Activated naive CD8-positive, alpha-beta T cell treated with anti-CD3 and anti-CD28 coated beads, Interleukin-2, amount 50 U/mL, for 24 hours (primary cell): ENCODE results near the gene SIM2.

ENCODE experiments used
- ATAC-seq: fragments of 150-1000 bp; cut with Tn5 transposase; one replicate; pipeline ENCODE4 v1.10.0; 2021
- DNase-seq: peaks from one replicate; pipeline ENCODE4 v3.0.0; 2021
- H3K27ac Mint-ChIP-seq: one replicate; pipeline ENCODE4 v1.8.0; 2021; ENCODE audit warnings: mild to moderate bottlenecking, mixed read lengths
- H3K27me3 Mint-ChIP-seq: one replicate; pipeline ENCODE4 v1.8.0; 2021; ENCODE audit warnings: mixed read lengths
- H3K36me3 Mint-ChIP-seq: one replicate; pipeline ENCODE4 v1.8.0; 2021; ENCODE audit warnings: low read depth, mixed read lengths
- H3K4me1 Mint-ChIP-seq: one replicate; pipeline ENCODE4 v1.8.0; 2021; ENCODE audit warnings: mixed read lengths
- H3K4me3 Mint-ChIP-seq: one replicate; pipeline ENCODE4 v1.8.0; 2021; ENCODE audit warnings: mild to moderate bottlenecking, moderate library complexity, mixed read lengths
- H3K9me3 Mint-ChIP-seq: one replicate; pipeline ENCODE4 v1.8.0; 2021; ENCODE audit warnings: mixed read lengths

The SIM2 gene

DNA sequence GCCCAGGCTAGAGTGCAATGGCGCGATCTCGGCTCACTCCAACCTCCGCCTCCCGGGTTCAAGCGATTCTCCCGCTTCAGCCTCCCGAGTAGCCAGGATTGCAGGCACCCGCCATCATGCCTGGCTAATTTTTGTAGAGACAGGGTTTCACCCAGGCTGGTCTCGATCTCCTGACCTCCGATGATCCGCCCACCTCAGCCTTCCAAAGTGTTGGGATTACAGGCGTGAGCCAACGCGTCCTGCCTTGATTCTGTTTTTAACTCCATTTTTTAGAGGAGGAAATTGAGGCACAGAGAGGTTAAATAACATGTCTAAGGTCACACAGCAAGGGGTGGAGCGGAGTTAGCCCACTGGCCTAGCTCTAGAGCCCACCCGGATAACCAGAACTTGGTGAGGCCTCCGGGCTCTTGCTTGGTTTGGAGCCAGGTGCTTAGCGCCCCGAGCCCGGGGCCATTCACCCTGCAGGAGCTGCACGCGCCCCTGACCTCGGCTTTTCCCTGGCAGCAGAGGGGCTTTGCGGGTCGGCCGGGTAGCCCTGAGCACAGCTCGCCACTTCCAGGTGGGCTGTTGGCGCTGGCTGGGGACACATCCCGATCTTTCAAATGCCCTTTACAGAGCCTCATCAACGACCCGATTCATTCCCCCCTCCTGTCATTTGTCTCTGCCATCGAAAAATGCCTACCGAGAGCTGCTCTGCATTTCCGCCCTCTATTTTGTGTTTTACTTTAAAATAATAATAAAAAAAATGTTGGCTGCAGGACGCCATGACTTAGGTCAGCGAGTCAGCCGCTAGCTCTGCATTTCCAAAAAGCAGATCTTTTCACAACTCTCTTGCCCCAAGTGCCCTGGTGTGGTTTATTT lies 11.2 kb downstream of the SIM2 start:
- Mint-ChIP-seq H3K27ac (no peak overlapping the region), H3K27me3 (peaks cover 86% of the 10 kb centered on the region), H3K9me3 (no peaks in the 10 kb centered on the region), H3K36me3 (no peaks in the 10 kb centered on the region), H3K4me1 (peaks cover 34% of the 10 kb centered on the region), H3K4me3 (no peak overlapping the region)
- no peak for DNase-seq
- ATAC-seq: no peak

DNA sequence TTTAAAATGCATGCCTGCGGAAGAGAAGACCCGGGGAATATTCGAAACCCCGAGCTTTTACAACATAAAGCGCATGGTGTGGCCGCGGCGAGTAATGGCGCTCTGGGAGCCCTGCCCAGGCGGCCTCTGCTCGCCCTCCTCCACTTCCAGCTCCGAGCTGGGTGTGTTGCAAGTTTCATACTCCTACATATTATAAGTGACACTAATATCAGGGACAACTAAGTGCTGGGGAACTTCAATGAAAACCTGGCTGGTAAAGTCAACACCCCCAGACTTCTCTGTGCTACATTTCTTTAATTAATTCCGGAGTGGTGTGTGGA lies 11.8 kb downstream of the SIM2 start:
- peaks cover 81% of the 10 kb centered on the region for H3K27me3 Mint-ChIP-seq
- H3K4me1 Mint-ChIP-seq: peaks cover 30% of the 10 kb centered on the region
- H3K27ac Mint-ChIP-seq: no peak overlapping the region
- H3K9me3 Mint-ChIP-seq: no peaks in the 10 kb centered on the region
- ATAC-seq (no peak), DNase-seq (no peak)
- H3K4me3 Mint-ChIP-seq: no peak overlapping the region
- no peaks in the 10 kb centered on the region for H3K36me3 Mint-ChIP-seq

DNA sequence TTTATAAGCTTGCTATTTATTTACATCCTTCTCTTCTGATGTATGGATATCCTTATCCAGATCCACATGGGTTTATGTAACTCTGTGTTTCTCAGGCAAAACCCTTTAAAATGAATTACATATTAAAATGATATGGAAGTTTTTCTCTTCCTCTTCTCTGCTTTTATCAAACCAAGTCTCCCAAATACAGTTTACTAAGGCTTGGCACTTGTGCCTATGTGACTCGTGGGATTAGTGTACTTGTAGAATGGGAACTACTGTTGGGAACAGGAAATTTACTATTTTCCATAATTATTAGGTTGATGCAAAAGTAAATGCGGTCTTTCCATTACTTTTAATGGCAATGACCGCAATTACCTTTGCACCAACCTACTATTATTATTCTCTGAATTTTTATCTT lies 14.8 kb downstream of the SIM2 start:
- ATAC-seq (no peak), DNase-seq (no peak)
- H3K27ac Mint-ChIP-seq: no peak overlapping the region
- H3K9me3 Mint-ChIP-seq: no peaks in the 10 kb centered on the region
- no peaks in the 10 kb centered on the region for H3K36me3 Mint-ChIP-seq
- H3K27me3 Mint-ChIP-seq: peaks cover 71% of the 10 kb centered on the region
- peaks cover 6% of the 10 kb centered on the region for H3K4me1 Mint-ChIP-seq
- H3K4me3 Mint-ChIP-seq: no peak overlapping the region

DNA sequence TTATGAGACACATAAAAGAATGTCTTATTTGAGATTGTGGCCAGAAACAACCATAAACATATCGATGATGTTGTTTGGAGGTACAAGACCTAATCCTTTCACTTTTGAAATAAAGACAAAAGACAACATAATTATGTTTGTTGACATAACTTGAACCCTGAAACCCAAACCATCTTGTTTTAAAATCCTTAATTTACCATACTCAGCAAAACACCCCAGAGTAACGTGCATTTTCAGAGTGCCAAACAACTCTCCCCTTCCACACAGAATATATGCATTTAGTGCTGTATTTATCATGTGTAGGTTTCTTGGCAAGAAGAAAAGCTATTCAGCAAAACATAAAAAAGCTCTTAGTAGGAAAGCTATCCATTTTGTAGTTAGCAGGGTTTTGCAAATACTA lies 17.5 kb downstream of the SIM2 start:
- Mint-ChIP-seq H3K4me3 (no peak overlapping the region), H3K4me1 (no peaks in the 10 kb centered on the region), H3K9me3 (no peaks in the 10 kb centered on the region), H3K36me3 (no peaks in the 10 kb centered on the region), H3K27ac (no peak overlapping the region), H3K27me3 (peaks cover 66% of the 10 kb centered on the region)
- ATAC-seq (no peak), DNase-seq (no peak)

DNA sequence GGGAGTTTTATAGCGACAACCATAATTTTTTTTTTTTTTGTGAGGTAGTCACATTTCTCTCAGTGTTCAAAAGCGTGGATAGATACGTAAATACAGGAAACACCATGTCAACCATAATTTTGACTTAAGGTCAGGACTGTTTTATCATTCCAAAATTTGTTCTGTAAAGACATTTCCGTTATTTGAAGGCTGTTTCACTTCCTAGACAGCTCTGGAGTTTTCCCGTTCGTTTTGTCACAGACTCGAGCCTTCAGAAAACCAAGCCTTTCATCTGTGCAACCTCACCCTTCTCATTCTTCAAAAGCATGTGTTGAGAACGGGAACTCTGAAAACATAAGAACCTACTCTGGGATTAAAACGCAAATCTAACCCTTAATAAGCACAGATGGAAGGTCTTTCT lies 17.9 kb downstream of the SIM2 start:
- Mint-ChIP-seq H3K36me3 (no peaks in the 10 kb centered on the region), H3K4me3 (no peak overlapping the region), H3K4me1 (no peaks in the 10 kb centered on the region), H3K27ac (no peak overlapping the region), H3K27me3 (peaks cover 62% of the 10 kb centered on the region), H3K9me3 (no peaks in the 10 kb centered on the region)
- ATAC-seq: no peak
- DNase-seq: no peak

DNA sequence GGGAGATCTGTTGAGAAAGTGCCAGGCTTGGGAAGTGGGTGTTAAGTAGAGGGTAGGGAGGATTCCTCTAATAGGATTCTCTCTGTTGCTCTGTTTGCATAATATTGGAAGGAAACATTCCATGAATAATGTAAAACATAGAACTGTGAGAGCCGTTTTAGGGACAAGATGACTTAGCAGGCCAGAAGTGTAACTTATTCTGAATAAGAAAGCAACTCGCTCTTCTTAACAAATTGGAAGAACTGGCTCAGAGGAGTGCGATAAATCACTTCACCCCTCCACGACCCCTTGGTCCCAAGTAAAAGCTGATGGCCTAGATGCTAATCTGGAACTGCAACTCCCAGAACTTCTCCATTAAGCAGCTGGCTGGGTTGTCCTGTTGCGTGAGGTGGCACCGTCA lies 19.1 kb downstream of the SIM2 start:
- Mint-ChIP-seq H3K27me3 (peaks cover 55% of the 10 kb centered on the region), H3K27ac (no peak overlapping the region), H3K9me3 (no peaks in the 10 kb centered on the region), H3K4me3 (no peak overlapping the region), H3K36me3 (no peaks in the 10 kb centered on the region), H3K4me1 (no peaks in the 10 kb centered on the region)
- ATAC-seq (no peak), DNase-seq (no peak)

DNA sequence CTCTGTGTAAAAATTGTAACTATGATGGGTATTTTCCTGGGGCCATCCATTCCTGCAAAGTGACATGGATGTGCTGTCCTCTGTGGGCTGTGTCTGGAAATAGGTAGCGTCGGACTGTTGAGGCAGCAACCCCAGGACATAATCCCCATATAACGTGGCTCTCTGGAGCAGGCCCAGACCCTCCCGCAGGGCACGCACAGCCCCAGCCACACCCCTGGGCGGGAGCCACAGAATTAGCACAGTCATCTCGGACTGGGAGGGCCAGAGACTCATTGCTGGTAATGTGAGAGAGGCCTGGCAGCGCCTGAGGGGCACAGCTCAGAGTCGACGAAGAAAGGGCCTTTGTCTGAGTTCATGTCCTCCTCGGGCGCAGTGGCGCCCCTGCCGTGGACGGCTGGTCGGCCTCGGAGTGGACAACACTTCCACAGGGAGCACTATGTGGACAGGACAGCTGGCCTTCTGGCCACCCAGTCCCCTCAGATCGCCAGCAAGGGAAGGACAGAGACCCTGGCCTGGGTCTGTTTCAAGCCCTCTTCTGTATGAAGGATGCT lies 20.1 kb downstream of the SIM2 start:
- no peak overlapping the region for H3K27ac Mint-ChIP-seq
- ATAC-seq (no peak), DNase-seq (no peak)
- H3K36me3 Mint-ChIP-seq: no peaks in the 10 kb centered on the region
- H3K4me1 Mint-ChIP-seq: no peaks in the 10 kb centered on the region
- no peaks in the 10 kb centered on the region for H3K9me3 Mint-ChIP-seq
- no peak overlapping the region for H3K4me3 Mint-ChIP-seq
- peaks cover 47% of the 10 kb centered on the region for H3K27me3 Mint-ChIP-seq

DNA sequence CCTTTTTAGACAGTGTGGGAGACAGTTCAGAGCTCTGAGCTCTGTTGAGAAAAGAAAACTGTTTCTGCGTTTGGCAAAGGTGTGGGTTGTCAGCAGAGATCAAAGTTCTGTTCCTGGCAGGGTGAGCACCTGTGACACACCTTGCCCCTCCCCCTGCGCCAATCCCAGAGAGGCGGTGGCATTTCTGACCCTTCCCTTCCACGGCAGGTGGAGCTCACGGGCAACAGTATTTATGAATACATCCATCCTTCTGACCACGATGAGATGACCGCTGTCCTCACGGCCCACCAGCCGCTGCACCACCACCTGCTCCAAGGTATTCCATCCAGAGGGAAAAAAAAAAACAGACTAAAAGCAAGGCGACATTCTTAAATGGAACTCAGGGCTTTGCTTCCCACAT lies 20.7 kb downstream of the SIM2 start:
- no peaks in the 10 kb centered on the region for H3K9me3 Mint-ChIP-seq
- no peak for DNase-seq
- H3K27ac Mint-ChIP-seq: no peak overlapping the region
- ATAC-seq: no peak
- peaks cover 43% of the 10 kb centered on the region for H3K27me3 Mint-ChIP-seq
- no peak overlapping the region for H3K4me3 Mint-ChIP-seq
- H3K4me1 Mint-ChIP-seq: no peaks in the 10 kb centered on the region
- no peaks in the 10 kb centered on the region for H3K36me3 Mint-ChIP-seq

DNA sequence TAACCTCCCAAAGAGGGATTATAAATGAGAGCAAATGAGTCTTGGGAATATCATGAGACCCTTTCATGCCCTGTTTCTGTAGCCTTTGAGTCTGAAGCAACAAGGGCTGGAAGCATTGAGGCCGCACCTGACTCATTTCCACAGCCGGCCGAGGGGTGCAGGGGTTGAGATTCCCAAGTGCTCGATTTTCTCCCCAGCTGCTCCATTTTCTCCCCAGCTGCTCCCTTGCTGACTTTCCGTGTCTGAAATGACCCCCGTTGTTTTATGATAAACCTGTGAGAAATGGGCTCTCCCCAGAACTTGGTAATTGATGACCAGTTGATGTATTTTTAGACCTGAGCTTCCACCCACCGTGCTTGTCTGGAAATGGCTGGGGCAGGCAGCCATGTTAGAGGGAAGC lies 22.9 kb downstream of the SIM2 start:
- DNase-seq (no peak), ATAC-seq (no peak)
- no peak overlapping the region for H3K27ac Mint-ChIP-seq
- H3K27me3 Mint-ChIP-seq: peaks cover 27% of the 10 kb centered on the region
- no peak overlapping the region for H3K4me3 Mint-ChIP-seq
- no peaks in the 10 kb centered on the region for H3K9me3 Mint-ChIP-seq
- H3K4me1 Mint-ChIP-seq: no peaks in the 10 kb centered on the region
- H3K36me3 Mint-ChIP-seq: no peaks in the 10 kb centered on the region

DNA sequence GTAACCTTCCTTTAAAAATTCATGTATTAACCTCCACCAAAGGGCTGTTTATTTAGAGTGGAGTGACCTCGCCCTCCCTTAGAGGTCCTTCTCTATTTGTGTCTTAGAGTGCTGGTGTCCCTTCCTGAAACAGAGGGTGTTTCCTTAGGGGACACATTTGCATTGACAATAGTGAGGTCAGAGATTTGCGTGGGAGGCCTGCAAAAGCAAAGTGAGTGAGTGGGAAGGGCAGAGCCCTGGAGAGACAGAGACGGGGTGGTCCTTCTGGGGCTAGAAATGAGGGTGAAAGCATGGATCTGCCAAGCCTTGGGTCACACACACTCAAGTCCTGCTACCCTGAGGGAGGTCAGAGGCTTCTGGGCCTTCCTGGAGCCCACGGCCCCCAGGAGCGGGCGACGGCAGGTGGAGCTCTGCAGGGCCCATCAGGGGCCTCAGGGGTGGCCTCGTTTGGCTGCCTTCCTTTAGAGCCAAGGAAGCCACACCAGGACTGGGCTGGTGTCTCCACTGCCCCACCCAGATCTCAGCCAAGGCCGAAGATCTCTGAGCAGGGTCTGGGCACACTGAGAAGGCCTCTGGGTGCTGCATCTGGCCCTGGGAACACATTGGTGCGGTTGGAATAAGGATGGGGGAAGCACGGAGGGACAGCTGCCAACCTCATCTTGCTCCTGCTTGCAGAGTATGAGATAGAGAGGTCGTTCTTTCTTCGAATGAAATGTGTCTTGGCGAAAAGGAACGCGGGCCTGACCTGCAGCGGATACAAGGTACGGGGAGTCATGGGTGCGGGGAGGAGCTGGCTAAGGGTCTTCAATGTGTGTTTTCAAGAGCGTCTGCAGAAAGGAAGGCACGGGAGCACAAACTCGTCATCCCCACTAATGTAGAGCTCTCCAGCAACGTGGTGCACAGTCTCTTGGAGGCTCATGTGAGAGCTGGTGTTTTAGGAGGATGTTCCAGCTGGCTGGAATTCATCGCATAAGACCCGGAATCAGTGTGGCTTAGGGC lies 23.8 kb downstream of the SIM2 start:
- no peak for DNase-seq
- Mint-ChIP-seq H3K27me3 (peaks cover 24% of the 10 kb centered on the region), H3K9me3 (no peaks in the 10 kb centered on the region), H3K36me3 (no peaks in the 10 kb centered on the region), H3K4me3 (no peak overlapping the region), H3K27ac (no peak overlapping the region), H3K4me1 (no peaks in the 10 kb centered on the region)
- no peak for ATAC-seq

DNA sequence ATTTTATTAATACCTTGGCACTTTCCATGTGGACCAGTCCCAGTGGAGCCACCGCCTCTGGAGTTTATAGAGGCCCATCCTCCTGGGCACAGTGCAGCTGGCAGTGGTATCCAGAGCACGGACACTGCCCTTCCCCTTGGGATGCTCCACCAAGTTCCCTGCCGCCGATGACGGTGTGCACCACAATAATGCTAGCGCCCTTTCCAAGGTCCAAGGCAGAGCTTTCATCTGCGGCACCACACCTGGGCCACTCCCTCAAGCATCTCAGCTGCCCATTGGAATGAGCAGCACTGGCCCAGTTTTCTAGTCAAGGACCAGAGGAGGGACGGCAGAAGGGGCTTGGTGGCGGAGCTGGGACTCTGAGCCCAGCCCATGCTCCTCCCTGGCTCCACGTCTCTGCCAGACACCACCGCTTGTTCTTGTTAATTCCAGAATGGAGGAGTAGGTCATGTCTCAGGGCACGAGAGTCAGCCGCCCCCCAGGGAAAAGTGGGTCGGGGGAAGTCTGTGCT lies 24.5 kb downstream of the SIM2 start:
- DNase-seq: no peak
- H3K27ac Mint-ChIP-seq: no peak overlapping the region
- no peaks in the 10 kb centered on the region for H3K36me3 Mint-ChIP-seq
- H3K27me3 Mint-ChIP-seq: peaks cover 23% of the 10 kb centered on the region
- ATAC-seq: no peak
- no peaks in the 10 kb centered on the region for H3K9me3 Mint-ChIP-seq
- no peaks in the 10 kb centered on the region for H3K4me1 Mint-ChIP-seq
- H3K4me3 Mint-ChIP-seq: no peak overlapping the region

DNA sequence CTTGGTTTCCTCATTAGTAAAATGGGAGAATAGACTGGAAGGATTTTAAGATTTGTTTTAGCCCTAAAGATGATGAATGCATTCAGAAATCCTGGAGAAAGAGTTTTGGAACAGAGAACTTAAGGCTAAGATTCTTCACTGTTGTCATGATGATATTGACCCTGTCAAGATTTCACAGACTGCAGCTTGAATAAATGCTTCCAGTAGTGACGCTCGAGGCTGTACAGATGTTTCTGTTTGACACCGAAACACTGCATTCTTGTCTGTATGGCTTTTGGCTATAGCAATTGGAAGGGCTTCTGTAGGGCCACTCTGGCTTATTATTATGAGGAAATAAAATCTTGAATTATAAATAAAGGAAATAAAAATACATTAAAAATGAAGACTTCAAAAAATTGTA lies 25.7 kb downstream of the SIM2 start:
- ATAC-seq: no peak
- no peaks in the 10 kb centered on the region for H3K9me3 Mint-ChIP-seq
- no peak for DNase-seq
- H3K27me3 Mint-ChIP-seq: peaks cover 17% of the 10 kb centered on the region
- no peaks in the 10 kb centered on the region for H3K36me3 Mint-ChIP-seq
- no peak overlapping the region for H3K4me3 Mint-ChIP-seq
- no peak overlapping the region for H3K27ac Mint-ChIP-seq
- no peaks in the 10 kb centered on the region for H3K4me1 Mint-ChIP-seq

DNA sequence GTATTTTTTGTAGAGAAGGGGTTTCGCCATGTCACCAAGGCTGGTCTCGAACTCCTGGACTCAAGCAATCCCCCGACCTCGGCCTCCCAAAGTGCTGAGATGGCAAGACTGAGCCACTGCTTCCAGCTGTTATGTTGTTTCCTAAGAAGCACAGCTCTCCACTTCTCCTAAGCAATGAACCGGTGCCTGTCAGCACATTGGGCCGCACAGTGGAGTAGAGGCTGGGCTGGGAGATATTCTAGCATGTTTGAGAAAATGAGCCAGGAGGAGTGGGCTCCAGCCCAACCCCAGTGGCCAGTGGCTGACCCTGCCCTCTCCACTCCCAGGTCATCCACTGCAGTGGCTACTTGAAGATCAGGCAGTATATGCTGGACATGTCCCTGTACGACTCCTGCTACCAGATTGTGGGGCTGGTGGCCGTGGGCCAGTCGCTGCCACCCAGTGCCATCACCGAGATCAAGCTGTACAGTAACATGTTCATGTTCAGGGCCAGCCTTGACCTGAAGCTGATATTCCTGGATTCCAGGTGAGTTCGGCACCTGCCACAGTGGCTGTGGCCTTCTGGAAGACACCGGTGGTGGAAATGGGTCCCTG lies 27.0 kb downstream of the SIM2 start:
- Mint-ChIP-seq H3K9me3 (no peaks in the 10 kb centered on the region), H3K36me3 (no peaks in the 10 kb centered on the region), H3K27me3 (peaks cover 15% of the 10 kb centered on the region), H3K4me3 (no peak overlapping the region), H3K4me1 (no peaks in the 10 kb centered on the region), H3K27ac (no peak overlapping the region)
- ATAC-seq: no peak
- DNase-seq: no peak

DNA sequence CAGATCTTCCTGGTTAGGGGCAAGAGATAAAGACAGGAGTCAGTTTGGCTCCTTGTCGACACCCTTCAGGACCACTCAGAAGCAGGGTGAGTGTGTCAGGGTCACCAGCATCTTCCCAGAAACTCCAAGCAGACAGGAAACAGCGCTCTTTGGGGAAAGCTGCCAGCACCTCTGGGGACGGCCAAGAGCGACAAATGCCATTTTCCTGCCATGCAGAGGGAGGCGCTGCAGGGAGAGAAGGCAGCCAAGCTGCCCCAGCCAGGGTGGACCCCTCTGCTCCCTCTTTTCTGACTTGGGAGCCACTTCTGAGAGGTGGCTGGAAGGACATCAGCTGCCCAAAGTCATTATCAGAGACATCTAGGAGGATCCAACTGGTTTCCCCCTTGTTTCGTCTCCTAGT lies 29.0 kb downstream of the SIM2 start:
- no peak for DNase-seq
- H3K27ac Mint-ChIP-seq: no peak overlapping the region
- H3K9me3 Mint-ChIP-seq: no peaks in the 10 kb centered on the region
- peaks cover 7% of the 10 kb centered on the region for H3K27me3 Mint-ChIP-seq
- no peak for ATAC-seq
- H3K4me1 Mint-ChIP-seq: no peaks in the 10 kb centered on the region
- H3K36me3 Mint-ChIP-seq: no peaks in the 10 kb centered on the region
- H3K4me3 Mint-ChIP-seq: no peak overlapping the region
